Mammary epithelial cell (primary cell): ENCODE data around the gene BPIFB6.

Experiments
- EZH2 ChIP-seq: IDR thresholded peaks from 2 replicates; pipeline ENCODE4 v1.6.1; 2012; ENCODE audit warnings: low read length, inconsistent platforms, borderline replicate concordance
- TF ChIP-seq, protein P1 (sequence below), 2 donors: IDR thresholded peaks in 1 of 2; conservative IDR thresholded peaks in 1 of 2; 2 replicates each; pipeline ENCODE4 v1.5.1; 2011 to 2012; ENCODE audit warnings: inconsistent platforms in 2 of 2, low read length in 2 of 2, mild to moderate bottlenecking in 2 of 2, control low read depth in 1 of 2, low read depth in 1 of 2; ENCODE audit not compliant: insufficient read depth in 1 of 2; ENCODE audit errors: extremely low read depth in 1 of 2

- TF ChIP-seq, protein P1, sequence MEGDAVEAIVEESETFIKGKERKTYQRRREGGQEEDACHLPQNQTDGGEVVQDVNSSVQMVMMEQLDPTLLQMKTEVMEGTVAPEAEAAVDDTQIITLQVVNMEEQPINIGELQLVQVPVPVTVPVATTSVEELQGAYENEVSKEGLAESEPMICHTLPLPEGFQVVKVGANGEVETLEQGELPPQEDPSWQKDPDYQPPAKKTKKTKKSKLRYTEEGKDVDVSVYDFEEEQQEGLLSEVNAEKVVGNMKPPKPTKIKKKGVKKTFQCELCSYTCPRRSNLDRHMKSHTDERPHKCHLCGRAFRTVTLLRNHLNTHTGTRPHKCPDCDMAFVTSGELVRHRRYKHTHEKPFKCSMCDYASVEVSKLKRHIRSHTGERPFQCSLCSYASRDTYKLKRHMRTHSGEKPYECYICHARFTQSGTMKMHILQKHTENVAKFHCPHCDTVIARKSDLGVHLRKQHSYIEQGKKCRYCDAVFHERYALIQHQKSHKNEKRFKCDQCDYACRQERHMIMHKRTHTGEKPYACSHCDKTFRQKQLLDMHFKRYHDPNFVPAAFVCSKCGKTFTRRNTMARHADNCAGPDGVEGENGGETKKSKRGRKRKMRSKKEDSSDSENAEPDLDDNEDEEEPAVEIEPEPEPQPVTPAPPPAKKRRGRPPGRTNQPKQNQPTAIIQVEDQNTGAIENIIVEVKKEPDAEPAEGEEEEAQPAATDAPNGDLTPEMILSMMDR (conservative IDR thresholded peaks at IDR 0.05 in 1 of 2, IDR thresholded peaks at IDR 0.05 in 1 of 2; ENCODE audit: extremely low read depth in 1 of 2, insufficient read depth in 1 of 2, low read depth in 1 of 2, low read length in 2 of 2): no peak
- no peak for TF ChIP-seq EZH2
These were observed 3.5 kb downstream of the BPIFB6 start for GRCh38 chr20:33034901-33035492.
